ENCODE data around the gene ALDH3A1. TPM values are rescaled to one million over a fixed set of nuclear protein-coding genes. Genes with fewer than 3 reads are reported as not detected.

The ALDH3A1 gene
- total RNA-seq, 1 experiment from 2014 or later: 0.38 TPM

GRCh38 chr17:19706791-19707727, 41.0 kb downstream of the ALDH3A1 start:
- CTCF ChIA-PET: no interaction called here
- H3K4me3 Mint-ChIP-seq (ENCODE audit: low read depth, unreplicated experiment): no peak overlapping the region
- no peak for DNase-seq
- no TSS peak for BruUV-seq (replicated peaks)
- no peaks in the 10 kb centered on the region for H3K4me1 Mint-ChIP-seq (ENCODE audit: low read depth, unreplicated experiment)
- H3K36me3 Mint-ChIP-seq (ENCODE audit: insufficient read depth, unreplicated experiment): no peaks in the 10 kb centered on the region
- no peaks in the 10 kb centered on the region for H3K9me3 Mint-ChIP-seq (ENCODE audit: low read depth, unreplicated experiment)
- no peak for TF ChIP-seq CTCF (IDR thresholded peaks at IDR 0.05; ENCODE audit: unreplicated experiment)
- H3K27me3 Mint-ChIP-seq (ENCODE audit: unreplicated experiment): no peaks in the 10 kb centered on the region
- intact Hi-C loops (cut with micrococcal nuclease; ENCODE audit: unreplicated experiment): no loop called here
- no peak overlapping the region for H3K27ac Mint-ChIP-seq (ENCODE audit: unreplicated experiment)

- H3K27me3 Mint-ChIP-seq (ENCODE audit: unreplicated experiment): no peaks in the 10 kb centered on the region
- TF ChIP-seq CTCF (IDR thresholded peaks at IDR 0.05; ENCODE audit: unreplicated experiment): no peak
- H3K4me1 Mint-ChIP-seq (ENCODE audit: low read depth, unreplicated experiment): no peaks in the 10 kb centered on the region
- CTCF ChIA-PET: no interaction called here
- H3K9me3 Mint-ChIP-seq (ENCODE audit: low read depth, unreplicated experiment): no peaks in the 10 kb centered on the region
- H3K36me3 Mint-ChIP-seq (ENCODE audit: insufficient read depth, unreplicated experiment): no peaks in the 10 kb centered on the region
- intact Hi-C loops (cut with micrococcal nuclease; ENCODE audit: unreplicated experiment): no loop called here
- H3K4me3 Mint-ChIP-seq (ENCODE audit: low read depth, unreplicated experiment): no peak overlapping the region
- DNase-seq: no peak
- no peak overlapping the region for H3K27ac Mint-ChIP-seq (ENCODE audit: unreplicated experiment)
- BruUV-seq (replicated peaks): no TSS peak
These were observed 42.0 kb downstream of the ALDH3A1 start for GRCh38 chr17:19705771-19706770.

- H3K9me3 Mint-ChIP-seq (ENCODE audit: low read depth, unreplicated experiment): no peaks in the 10 kb centered on the region
- H3K4me3 Mint-ChIP-seq (ENCODE audit: low read depth, unreplicated experiment): no peak overlapping the region
- no peaks in the 10 kb centered on the region for H3K36me3 Mint-ChIP-seq (ENCODE audit: insufficient read depth, unreplicated experiment)
- intact Hi-C loops (cut with micrococcal nuclease; ENCODE audit: unreplicated experiment): no loop called here
- no peak overlapping the region for H3K27ac Mint-ChIP-seq (ENCODE audit: unreplicated experiment)
- no peaks in the 10 kb centered on the region for H3K4me1 Mint-ChIP-seq (ENCODE audit: low read depth, unreplicated experiment)
- CTCF ChIA-PET: no interaction called here
- no peak for DNase-seq
- no peak for TF ChIP-seq CTCF (IDR thresholded peaks at IDR 0.05; ENCODE audit: unreplicated experiment)
- H3K27me3 Mint-ChIP-seq (ENCODE audit: unreplicated experiment): no peaks in the 10 kb centered on the region
- BruUV-seq (replicated peaks): no TSS peak
These were observed 42.9 kb downstream of the ALDH3A1 start for GRCh38 chr17:19705201-19705600.

- Mint-ChIP-seq H3K9me3 (ENCODE audit: low read depth, unreplicated experiment) (no peaks in the 10 kb centered on the region), H3K4me3 (ENCODE audit: low read depth, unreplicated experiment) (no peak overlapping the region), H3K4me1 (ENCODE audit: low read depth, unreplicated experiment) (no peaks in the 10 kb centered on the region), H3K27me3 (ENCODE audit: unreplicated experiment) (no peaks in the 10 kb centered on the region), H3K27ac (ENCODE audit: unreplicated experiment) (no peak overlapping the region), H3K36me3 (ENCODE audit: insufficient read depth, unreplicated experiment) (no peaks in the 10 kb centered on the region)
- intact Hi-C loops (cut with micrococcal nuclease; ENCODE audit: unreplicated experiment): no loop called here
- no peak for TF ChIP-seq CTCF (IDR thresholded peaks at IDR 0.05; ENCODE audit: unreplicated experiment)
- DNase-seq: no peak
- BruUV-seq (replicated peaks): no TSS peak
- CTCF ChIA-PET: interaction anchor here (0.5 kb wide), 1 partner anchor 41 kb away, joined by 3 read pairs; no protein-coding TSS in a partner anchor
These were observed 44.1 kb downstream of the ALDH3A1 start for GRCh38 chr17:19703828-19704613.
